Activated gamma-delta T cell treated with Interleukin-2 at 50 U/mL for 16 hours (primary cell): ENCODE results near the gene IFI44.

ENCODE experiments used
- DNase-seq: peaks from one replicate; pipeline ENCODE4 v3.0.0-alpha.2; 2020

IFI44 gene

GRCh38 chr1:78658901-78659300, 9.3 kb downstream of the IFI44 start:
- DNase-seq: no peak

GRCh38 chr1:78663923-78664322, 14.3 kb downstream of the IFI44 start:
- DNase-seq: no peak

GRCh38 chr1:78664763-78665162, 15.1 kb downstream of the IFI44 start:
- no peak for DNase-seq

- no peak for DNase-seq
Observed at GRCh38 chr1:78665809-78666208, 16.2 kb downstream of the IFI44 start.

- no peak for DNase-seq
Observed at GRCh38 chr1:78667939-78668338, 18.3 kb downstream of the IFI44 start.

GRCh38 chr1:78668427-78668826, 18.8 kb downstream of the IFI44 start:
- DNase-seq: no peak

GRCh38 chr1:78672428-78672827, 22.8 kb downstream of the IFI44 start:
- no peak for DNase-seq

- DNase-seq: no peak
Observed at GRCh38 chr1:78673120-78673519, 23.5 kb downstream of the IFI44 start.

GRCh38 chr1:78676347-78676982, 26.8 kb downstream of the IFI44 start:
- peak; percentile 56 for DNase-seq

GRCh38 chr1:78676993-78677392, 27.4 kb downstream of the IFI44 start:
- no peak for DNase-seq

- no peak for DNase-seq
Observed at GRCh38 chr1:78677788-78678187, 28.2 kb downstream of the IFI44 start.

GRCh38 chr1:78678324-78678723, 28.7 kb downstream of the IFI44 start:
- DNase-seq: no peak

- DNase-seq: no peak
Observed at GRCh38 chr1:78681265-78681664, 31.6 kb downstream of the IFI44 start.

- no peak for DNase-seq
Observed at GRCh38 chr1:78682496-78682895, 32.9 kb downstream of the IFI44 start.

- DNase-seq: no peak
Observed at GRCh38 chr1:78683079-78683478, 33.4 kb downstream of the IFI44 start.

GRCh38 chr1:78687315-78687714, 37.7 kb downstream of the IFI44 start:
- no peak for DNase-seq

- no peak for DNase-seq
Observed at GRCh38 chr1:78687914-78688313, 38.3 kb downstream of the IFI44 start.

- DNase-seq: no peak
Observed at GRCh38 chr1:78688697-78689096, 39.1 kb downstream of the IFI44 start.

- DNase-seq: no peak
Observed at GRCh38 chr1:78690516-78690915, 40.9 kb downstream of the IFI44 start.

- no peak for DNase-seq
Observed at GRCh38 chr1:78691995-78692747, 42.5 kb downstream of the IFI44 start.

- no peak for DNase-seq
Observed at GRCh38 chr1:78699813-78700212, 50.2 kb downstream of the IFI44 start.

GRCh38 chr1:78702426-78702825, 52.8 kb downstream of the IFI44 start:
- no peak for DNase-seq

- DNase-seq: no peak
Observed at GRCh38 chr1:78703806-78704205, 54.2 kb downstream of the IFI44 start.

GRCh38 chr1:78712467-78713051, 62.9 kb downstream of the IFI44 start:
- DNase-seq: no peak
